ENCODE results near the gene SCAI. TPM values are rescaled to one million over a fixed set of nuclear protein-coding genes. Genes with fewer than 3 reads are reported as not detected.
"Not testable (repeated sequence)": the region's sequence is repeated elsewhere in the genome, so short reads cannot be mapped to it uniquely, and the experiment has no call there.

SCAI gene
- total RNA-seq, 1 donor from 2014 or later = 10.0 TPM

GRCh38 chr9:125088752-125089151 is 54.6 kb downstream of the SCAI start:
- H3K4me3 Mint-ChIP-seq = no peak overlapping the region
- intact Hi-C loops (cut with micrococcal nuclease) = loop anchor here (1.0 kb wide), 1 partner anchor 19 kb away; no protein-coding TSS in a partner anchor
- no peak for DNase-seq (ENCODE audit: low spot score)
- no peak overlapping the region for H3K27ac Mint-ChIP-seq
- H3K27me3 Mint-ChIP-seq (ENCODE audit: insufficient read depth) = no peaks in the 10 kb centered on the region
- H3K4me1 Mint-ChIP-seq (ENCODE audit: low read depth) = peaks cover 15% of the 10 kb centered on the region
- peaks cover 1% of the 10 kb centered on the region for H3K9me3 Mint-ChIP-seq
- H3K36me3 Mint-ChIP-seq (ENCODE audit: low read depth) = peaks cover 7% of the 10 kb centered on the region

- intact Hi-C loops (cut with micrococcal nuclease) = no loop called here
- Mint-ChIP-seq H3K9me3 (peaks cover 19% of the 10 kb centered on the region), H3K27ac (no peak overlapping the region), H3K36me3 (ENCODE audit: low read depth) (peaks cover 18% of the 10 kb centered on the region), H3K4me1 (ENCODE audit: low read depth) (peaks cover 15% of the 10 kb centered on the region), H3K4me3 (no peak overlapping the region), H3K27me3 (ENCODE audit: insufficient read depth) (no peaks in the 10 kb centered on the region)
- no peak for DNase-seq (ENCODE audit: low spot score)
Observed at GRCh38 chr9:125085703-125086477, 57.4 kb downstream of the SCAI start.

- H3K4me3 Mint-ChIP-seq; H3K4me1 Mint-ChIP-seq (ENCODE audit: low read depth); intact Hi-C loops (cut with micrococcal nuclease); H3K27me3 Mint-ChIP-seq (ENCODE audit: insufficient read depth); DNase-seq (ENCODE audit: low spot score); H3K27ac Mint-ChIP-seq: not testable (repeated sequence)
- peaks cover 27% of the 10 kb centered on the region for H3K9me3 Mint-ChIP-seq
- H3K36me3 Mint-ChIP-seq (ENCODE audit: low read depth) = peaks cover 16% of the 10 kb centered on the region
Observed at GRCh38 chr9:125082197-125082596, 61.1 kb downstream of the SCAI start.

GRCh38 chr9:125080797-125081196 is 62.5 kb downstream of the SCAI start:
- intact Hi-C loops (cut with micrococcal nuclease); H3K27me3 Mint-ChIP-seq (ENCODE audit: insufficient read depth); H3K27ac Mint-ChIP-seq; H3K4me3 Mint-ChIP-seq; H3K4me1 Mint-ChIP-seq (ENCODE audit: low read depth); DNase-seq (ENCODE audit: low spot score): not testable (repeated sequence)
- Mint-ChIP-seq H3K9me3 (peaks cover 27% of the 10 kb centered on the region), H3K36me3 (ENCODE audit: low read depth) (peaks cover 16% of the 10 kb centered on the region)

- H3K36me3 Mint-ChIP-seq (ENCODE audit: low read depth) = peaks cover 15% of the 10 kb centered on the region
- H3K4me3 Mint-ChIP-seq = no peak overlapping the region
- intact Hi-C loops (cut with micrococcal nuclease) = no loop called here
- DNase-seq (ENCODE audit: low spot score) = no peak
- no peaks in the 10 kb centered on the region for H3K27me3 Mint-ChIP-seq (ENCODE audit: insufficient read depth)
- H3K4me1 Mint-ChIP-seq (ENCODE audit: low read depth) = no peaks in the 10 kb centered on the region
- H3K9me3 Mint-ChIP-seq = peaks cover 27% of the 10 kb centered on the region
- no peak overlapping the region for H3K27ac Mint-ChIP-seq
Observed at GRCh38 chr9:125079931-125080330, 63.4 kb downstream of the SCAI start.

GRCh38 chr9:125075997-125076396 is 67.3 kb downstream of the SCAI start:
- Mint-ChIP-seq H3K36me3 (ENCODE audit: low read depth) (peaks cover 3% of the 10 kb centered on the region), H3K9me3 (peaks cover 10% of the 10 kb centered on the region), H3K27me3 (ENCODE audit: insufficient read depth) (no peaks in the 10 kb centered on the region), H3K4me3 (no peak overlapping the region), H3K4me1 (ENCODE audit: low read depth) (no peaks in the 10 kb centered on the region), H3K27ac (no peak overlapping the region)
- no peak for DNase-seq (ENCODE audit: low spot score)
- intact Hi-C loops (cut with micrococcal nuclease) = no loop called here

GRCh38 chr9:125074976-125075375 is 68.4 kb downstream of the SCAI start:
- Mint-ChIP-seq H3K4me3 (no peak overlapping the region), H3K27me3 (ENCODE audit: insufficient read depth) (no peaks in the 10 kb centered on the region), H3K4me1 (ENCODE audit: low read depth) (no peaks in the 10 kb centered on the region), H3K36me3 (ENCODE audit: low read depth) (no peaks in the 10 kb centered on the region), H3K9me3 (peaks cover under 1% of the 10 kb centered on the region), H3K27ac (no peak overlapping the region)
- no peak for DNase-seq (ENCODE audit: low spot score)
- intact Hi-C loops (cut with micrococcal nuclease) = no loop called here

GRCh38 chr9:125066839-125067619 is 76.3 kb downstream of the SCAI start:
- Mint-ChIP-seq H3K4me1 (ENCODE audit: low read depth) (no peaks in the 10 kb centered on the region), H3K36me3 (ENCODE audit: low read depth) (no peaks in the 10 kb centered on the region), H3K27me3 (ENCODE audit: insufficient read depth) (no peaks in the 10 kb centered on the region), H3K9me3 (no peaks in the 10 kb centered on the region), H3K27ac (no peak overlapping the region), H3K4me3 (no peak overlapping the region)
- DNase-seq (ENCODE audit: low spot score) = no peak
- intact Hi-C loops (cut with micrococcal nuclease) = no loop called here

GRCh38 chr9:125061391-125061790 is 81.9 kb downstream of the SCAI start:
- no peak for DNase-seq (ENCODE audit: low spot score)
- intact Hi-C loops (cut with micrococcal nuclease) = no loop called here
- no peaks in the 10 kb centered on the region for H3K4me1 Mint-ChIP-seq (ENCODE audit: low read depth)
- no peak overlapping the region for H3K27ac Mint-ChIP-seq
- H3K4me3 Mint-ChIP-seq = no peak overlapping the region
- no peaks in the 10 kb centered on the region for H3K27me3 Mint-ChIP-seq (ENCODE audit: insufficient read depth)
- peaks cover 2% of the 10 kb centered on the region for H3K36me3 Mint-ChIP-seq (ENCODE audit: low read depth)
- no peaks in the 10 kb centered on the region for H3K9me3 Mint-ChIP-seq

GRCh38 chr9:125049212-125050049 is 93.9 kb downstream of the SCAI start:
- Mint-ChIP-seq H3K4me1 (ENCODE audit: low read depth) (no peaks in the 10 kb centered on the region), H3K27ac (no peak overlapping the region), H3K4me3 (no peak overlapping the region), H3K9me3 (no peaks in the 10 kb centered on the region), H3K27me3 (ENCODE audit: insufficient read depth) (no peaks in the 10 kb centered on the region), H3K36me3 (ENCODE audit: low read depth) (peaks cover 4% of the 10 kb centered on the region)
- intact Hi-C loops (cut with micrococcal nuclease) = no loop called here
- no peak for DNase-seq (ENCODE audit: low spot score)

- Mint-ChIP-seq H3K27me3 (ENCODE audit: insufficient read depth) (no peaks in the 10 kb centered on the region), H3K36me3 (ENCODE audit: low read depth) (peaks cover 4% of the 10 kb centered on the region), H3K4me3 (no peak overlapping the region), H3K27ac (no peak overlapping the region), H3K4me1 (ENCODE audit: low read depth) (no peaks in the 10 kb centered on the region), H3K9me3 (no peaks in the 10 kb centered on the region)
- intact Hi-C loops (cut with micrococcal nuclease) = no loop called here
- no peak for DNase-seq (ENCODE audit: low spot score)
Observed at GRCh38 chr9:125043631-125044030, 99.7 kb downstream of the SCAI start.

GRCh38 chr9:125043148-125043547 is 100.2 kb downstream of the SCAI start:
- Mint-ChIP-seq H3K4me3 (no peak overlapping the region), H3K4me1 (ENCODE audit: low read depth) (no peaks in the 10 kb centered on the region), H3K27me3 (ENCODE audit: insufficient read depth) (no peaks in the 10 kb centered on the region), H3K27ac (no peak overlapping the region), H3K9me3 (no peaks in the 10 kb centered on the region), H3K36me3 (ENCODE audit: low read depth) (peaks cover 4% of the 10 kb centered on the region)
- no peak for DNase-seq (ENCODE audit: low spot score)
- intact Hi-C loops (cut with micrococcal nuclease) = no loop called here

- no peaks in the 10 kb centered on the region for H3K27me3 Mint-ChIP-seq (ENCODE audit: insufficient read depth)
- H3K4me3 Mint-ChIP-seq = no peak overlapping the region
- DNase-seq (ENCODE audit: low spot score) = no peak
- intact Hi-C loops (cut with micrococcal nuclease) = no loop called here
- H3K27ac Mint-ChIP-seq = no peak overlapping the region
- H3K9me3 Mint-ChIP-seq = no peaks in the 10 kb centered on the region
- H3K4me1 Mint-ChIP-seq (ENCODE audit: low read depth) = no peaks in the 10 kb centered on the region
- no peaks in the 10 kb centered on the region for H3K36me3 Mint-ChIP-seq (ENCODE audit: low read depth)
Observed at GRCh38 chr9:125038166-125038565, 105.2 kb downstream of the SCAI start.

Measured in activated T-helper 1 cell treated with anti-CD3 and anti-CD28 coated beads, Interleukin-12 subunit alpha, Interleukin-12 subunit beta, Interleukin-2, Interleukin-4 antibody, amounts not matched to agents 30 ng/mL and 10 ng/mL and 1 ng/mL, durations not matched to agents 14 hours and 24 hours and 36 hours (primary cell).